DMS 273 treated with DMSO at 0.1 percent for 48 hours (cell line): ENCODE measurements around the gene GGT7.
"Not testable (repeated sequence)": the region's sequence is repeated elsewhere in the genome, so short reads cannot be mapped to it uniquely, and the experiment has no call there.

Experiments
- DNase-seq: peaks from one replicate; lab custom pipeline; 2025; lab: John Stamatoyannopoulos, UW

The GGT7 gene

DNA sequence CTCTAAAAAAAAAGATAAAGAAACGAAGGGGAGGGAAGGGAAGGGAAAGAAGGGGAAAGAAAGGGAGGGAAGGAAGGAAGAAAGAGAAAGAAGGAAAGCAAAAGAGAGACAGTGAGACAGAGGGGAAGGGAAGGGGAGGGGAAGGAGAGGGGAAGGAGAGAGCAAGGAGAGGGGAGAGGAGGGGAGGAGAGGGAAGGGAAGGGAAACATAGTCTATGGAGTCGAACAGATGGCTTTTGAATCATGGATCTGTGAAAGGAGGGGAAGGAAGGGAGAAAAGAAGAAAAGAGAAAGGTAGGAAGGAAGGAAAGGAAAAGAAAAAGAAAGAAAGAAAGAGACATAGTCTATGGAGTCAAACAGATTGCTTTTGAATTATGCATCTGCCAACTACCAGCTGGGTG is 30.5 kb downstream of the GGT7 start:
- no peak for DNase-seq

GRCh38 chr20:34834459-34834893 is 38.2 kb downstream of the GGT7 start:
- peak; percentile 47 for DNase-seq

DNA sequence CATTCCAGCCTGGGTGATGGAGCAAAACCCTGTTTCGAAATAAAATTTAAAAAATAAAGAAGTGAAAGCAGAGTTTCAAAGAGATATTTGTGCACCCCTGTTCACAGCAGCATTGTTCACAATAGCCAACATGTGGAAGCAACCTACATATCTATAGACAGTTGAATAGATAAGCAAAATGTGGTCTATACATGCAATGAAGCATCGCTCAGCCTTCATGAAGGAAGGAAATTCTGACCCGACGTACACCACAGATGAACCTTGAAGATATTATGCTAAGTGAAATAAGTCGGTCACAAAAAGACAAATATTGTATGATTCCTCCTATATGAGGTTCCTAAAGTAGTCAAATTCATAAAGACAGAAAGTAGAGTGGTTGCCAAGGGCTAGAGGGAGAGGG is 40.7 kb downstream of the GGT7 start:
- no peak for DNase-seq

GRCh38 chr20:34829191-34829590 is 43.5 kb downstream of the GGT7 start:
- DNase-seq = no peak

DNA sequence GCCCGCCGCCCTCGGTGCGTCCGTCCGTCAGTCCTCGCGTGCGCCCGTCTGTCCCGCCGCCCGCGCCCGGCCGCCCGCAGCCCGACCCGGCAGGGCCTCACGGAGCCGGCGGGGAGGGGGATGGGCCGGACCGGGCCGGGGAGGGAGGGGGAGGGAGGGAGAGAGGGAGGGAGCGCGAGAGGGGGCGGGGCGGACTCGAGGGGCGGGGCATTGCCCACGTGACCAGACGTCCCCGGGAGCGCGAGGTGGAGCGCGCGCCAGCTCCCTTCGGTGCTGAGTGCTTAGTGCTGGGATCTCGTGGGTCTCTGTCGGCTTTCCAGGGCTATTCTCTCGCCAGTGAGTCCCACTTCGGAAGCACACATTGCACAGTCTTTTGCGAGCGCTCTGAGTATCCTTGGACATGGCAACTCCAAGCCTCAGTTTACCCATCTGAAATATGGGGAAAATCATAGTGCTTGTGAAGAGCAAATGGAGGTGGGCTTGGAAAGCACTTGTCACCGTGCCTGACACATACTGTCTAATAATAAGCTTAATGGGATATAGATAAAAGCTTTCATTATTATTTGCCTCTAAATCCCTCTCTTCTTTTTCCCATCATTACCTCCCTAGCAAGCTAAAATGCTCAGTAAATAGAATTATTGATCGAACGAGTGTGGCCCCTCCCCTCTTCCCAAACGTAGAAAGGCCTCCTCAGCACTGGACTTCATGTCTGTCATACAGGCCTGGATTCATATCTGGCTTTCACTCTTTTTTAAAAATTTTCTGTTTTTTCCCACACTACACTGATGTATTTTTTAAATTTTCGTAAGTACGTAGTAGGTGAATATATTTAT is 46.9 kb downstream of the GGT7 start, which contains the start of gene NCOA6:
NCOA6 (minus strand) TSS at position 122 of the 833 bp plus-strand sequence. CDS start 43,296 bp downstream, outside the sequence.
- peak; percentile 56 for DNase-seq

GRCh38 chr20:34824806-34825529 is 47.7 kb downstream of the GGT7 start:
- no peak for DNase-seq

GRCh38 chr20:34824452-34824805 is 48.2 kb downstream of the GGT7 start:
- DNase-seq = peak; percentile 19

GRCh38 chr20:34824026-34824425 is 48.6 kb downstream of the GGT7 start:
- no peak for DNase-seq

DNA sequence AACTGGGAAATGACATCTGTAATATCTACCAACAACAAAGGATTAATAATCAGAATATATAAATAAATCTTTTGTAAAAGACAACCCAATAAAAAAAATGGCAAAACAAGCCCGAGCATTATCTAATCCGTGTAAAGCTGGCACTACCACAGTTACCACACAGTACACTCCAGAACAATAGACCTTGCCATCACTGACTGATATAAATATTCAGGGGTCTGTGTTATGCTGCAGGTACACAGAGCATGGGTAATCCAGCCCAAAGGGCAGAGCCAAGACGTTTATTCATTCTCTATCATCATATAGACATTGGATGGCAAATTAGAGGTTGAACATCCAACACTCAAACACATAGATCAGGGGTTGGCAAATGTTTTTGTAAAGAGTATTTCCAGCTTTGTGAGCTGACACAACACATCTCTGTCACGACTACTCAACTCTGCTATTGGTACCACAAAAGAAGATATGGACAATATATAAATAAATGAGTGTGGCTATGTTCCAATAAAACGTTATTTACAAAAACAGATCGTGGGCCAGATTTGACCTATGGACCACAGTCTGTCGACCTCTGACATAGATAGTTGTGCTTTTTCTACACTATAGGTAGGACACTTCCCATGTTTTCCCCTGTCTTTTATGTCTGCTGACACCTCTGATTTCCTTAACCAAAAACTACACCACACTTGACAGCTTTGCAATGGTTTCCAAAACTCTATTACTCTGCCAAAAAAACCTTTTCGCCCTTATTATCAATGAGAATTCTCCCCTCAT is 51.7 kb downstream of the GGT7 start:
- no peak for DNase-seq

DNA sequence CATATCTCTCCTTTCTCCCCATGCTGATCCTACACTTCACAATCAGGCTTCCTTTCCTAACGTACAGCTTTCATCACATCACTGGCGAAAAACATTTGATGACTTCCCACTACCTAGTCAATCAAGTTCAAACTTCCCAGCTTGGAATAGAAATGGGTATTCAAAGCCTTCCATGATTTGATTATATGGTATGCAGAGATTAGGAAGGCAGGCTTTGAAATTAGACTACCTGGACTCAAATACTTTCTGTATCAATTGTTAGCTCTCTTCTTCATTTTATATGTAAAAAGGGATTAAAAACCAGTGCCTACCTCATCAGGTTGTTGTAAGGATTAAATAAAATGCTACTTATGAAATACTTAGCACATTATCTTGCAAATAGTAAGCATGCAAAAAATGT is 54.9 kb downstream of the GGT7 start:
- DNase-seq = no peak

- no peak for DNase-seq
Measured at GRCh38 chr20:34817072-34817471, 55.6 kb downstream of the GGT7 start.

GRCh38 chr20:34815636-34816035 is 57.0 kb downstream of the GGT7 start:
- no peak for DNase-seq

DNA sequence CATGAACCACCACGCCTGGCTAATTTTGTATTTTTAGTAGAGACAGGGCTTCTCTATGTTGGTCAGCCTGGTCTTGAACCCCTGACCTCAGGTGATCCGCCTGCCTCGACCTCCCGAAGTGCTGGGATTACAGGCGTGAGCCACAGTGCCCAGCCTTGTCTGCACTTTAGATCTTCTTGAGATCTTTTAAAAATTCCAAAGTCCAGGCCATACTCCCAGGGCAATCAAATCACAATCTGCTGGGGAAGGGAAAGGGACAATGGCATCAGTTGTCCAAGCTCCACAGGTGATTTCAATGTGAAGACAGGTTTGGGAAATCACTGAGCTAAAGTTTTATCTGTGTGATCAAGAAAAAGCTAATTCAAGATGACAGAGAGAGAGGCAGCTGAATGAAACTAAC is 64.1 kb downstream of the GGT7 start:
- no peak for DNase-seq

- not testable (repeated sequence) for DNase-seq
Measured at GRCh38 chr20:34807944-34808465, 64.7 kb downstream of the GGT7 start.

GRCh38 chr20:34806255-34806654 is 66.4 kb downstream of the GGT7 start:
- no peak for DNase-seq

DNA sequence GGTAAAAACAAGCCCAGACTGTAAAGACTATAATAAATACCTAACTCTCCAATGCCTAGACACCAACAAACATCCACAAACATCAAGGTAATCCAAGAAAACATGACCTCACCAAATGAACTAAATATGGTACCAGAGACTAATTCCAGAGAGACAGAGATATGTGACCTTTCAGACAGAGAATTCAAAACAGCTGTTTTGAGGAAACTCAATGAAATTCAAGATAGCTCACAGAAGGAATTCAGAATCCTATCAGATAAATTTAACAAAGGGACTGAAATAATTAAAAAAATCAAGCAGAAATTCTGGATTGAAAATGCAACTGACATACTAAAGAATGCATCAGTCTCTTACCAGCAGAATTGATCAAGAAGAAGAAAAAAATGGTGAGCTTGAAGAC is 73.8 kb downstream of the GGT7 start:
- no peak for DNase-seq

- no peak for DNase-seq
Measured at GRCh38 chr20:34798328-34798727, 74.3 kb downstream of the GGT7 start.

GRCh38 chr20:34797012-34797995 is 75.4 kb downstream of the GGT7 start:
- DNase-seq = no peak
